Breast epithelium (tissue), 4 donors: ENCODE data around the gene TBXAS1. TPM values are rescaled to one million over a fixed set of nuclear protein-coding genes. Genes with fewer than 3 reads are reported as not detected.

ENCODE experiments used
- DNase-seq, 2 donors: peaks; one replicate each; pipeline ENCODE4 v3.0.0-alpha.2; 2019; ENCODE audit warnings: low spot score in 2 of 2
- H3K27ac ChIP-seq, 2 donors: fragments of 200-600 bp; sonication (generic) in 1 of 2; one replicate each; pipeline ENCODE4 v1.5.1; 2016 to 2019; ENCODE audit warnings: mild to moderate bottlenecking in 1 of 2
- H3K27me3 ChIP-seq, 2 donors: fragments of 200-600 bp; sonication (generic) in 1 of 2; one replicate each; pipeline versions ENCODE4 v1.5.1 to v1.6.0; 2017 to 2019; ENCODE audit warnings: control low read depth in 1 of 2, mild to moderate bottlenecking in 1 of 2
- H3K36me3 ChIP-seq: fragments of 200-600 bp; one replicate; pipeline ENCODE4 v1.5.1; 2019
- H3K4me1 ChIP-seq, 2 donors: fragments of 200-600 bp; sonication (generic); one replicate each; pipeline ENCODE4 v1.5.1; 2016 to 2019; ENCODE audit warnings: control low read depth in 1 of 2
- H3K4me3 ChIP-seq, 3 donors: fragments of 200-600 bp; sonication (generic); 1 replicate in 2 of 3; 2 replicates in 1 of 3; pipeline ENCODE4 v1.5.1; 2016 to 2019; ENCODE audit warnings: mild to moderate bottlenecking in 3 of 3, moderate library complexity in 2 of 3
- H3K9me3 ChIP-seq, 2 donors: fragments of 200-600 bp; sonication (generic) in 1 of 2; one replicate each; pipeline ENCODE4 v1.5.1; 2016 to 2019; ENCODE audit warnings: control low read depth in 1 of 2
- POLR2A ChIP-seq: fragments of 450-650 bp; IDR thresholded peaks from one replicate; pipeline ENCODE4 v1.6.1; 2016; ENCODE audit warnings: antibody characterized with exemption, mild to moderate bottlenecking, moderate library complexity
- POLR2AphosphoS5 ChIP-seq, 3 donors: sonication (generic); formaldehyde crosslinking; IDR thresholded peaks; one replicate each; pipeline ENCODE4 v1.6.1; 2017; ENCODE audit warnings: antibody characterized with exemption in 3 of 3
- intact Hi-C: fragments of 100-400 bp; cut with DNase I; formaldehyde crosslinking; loops from one replicate; pipeline ENCODE4 v1.15.1; 2023; ENCODE audit warnings: low total_unique reads
- total RNA-seq, 3 donors: library from RNA; depleted of rRNA; stranded (reverse); fragments of >200 nt; gene quantifications; one replicate each; pipeline ENCODE4 v1.1.0, GENCODE V29; 2016
- TF ChIP-seq, protein P1 (sequence below), 3 donors: fragments of 450-650 bp; IDR thresholded peaks; one replicate each; pipeline ENCODE4 v1.5.1; 2016 to 2017; ENCODE audit warnings: antibody characterized with exemption in 3 of 3, mild to moderate bottlenecking in 3 of 3, moderate library complexity in 3 of 3

Gene TBXAS1
- total RNA-seq, 3 donors from 2014 or later: 17.7 to 59.8 (median 17.9) TPM

- H3K36me3 ChIP-seq: no peaks in the 10 kb centered on the region
- no peak overlapping the region for H3K4me3 ChIP-seq
- DNase-seq: no peak
- H3K9me3 ChIP-seq: no peaks in the 10 kb centered on the region
- intact Hi-C loops: no loop called here
- H3K27ac ChIP-seq: no peak overlapping the region
- H3K4me1 ChIP-seq: no peaks in the 10 kb centered on the region
- TF ChIP-seq POLR2A: no peak
- no peak for TF ChIP-seq POLR2AphosphoS5 (IDR thresholded peaks at IDR 0.05)
- TF ChIP-seq, protein P1, sequence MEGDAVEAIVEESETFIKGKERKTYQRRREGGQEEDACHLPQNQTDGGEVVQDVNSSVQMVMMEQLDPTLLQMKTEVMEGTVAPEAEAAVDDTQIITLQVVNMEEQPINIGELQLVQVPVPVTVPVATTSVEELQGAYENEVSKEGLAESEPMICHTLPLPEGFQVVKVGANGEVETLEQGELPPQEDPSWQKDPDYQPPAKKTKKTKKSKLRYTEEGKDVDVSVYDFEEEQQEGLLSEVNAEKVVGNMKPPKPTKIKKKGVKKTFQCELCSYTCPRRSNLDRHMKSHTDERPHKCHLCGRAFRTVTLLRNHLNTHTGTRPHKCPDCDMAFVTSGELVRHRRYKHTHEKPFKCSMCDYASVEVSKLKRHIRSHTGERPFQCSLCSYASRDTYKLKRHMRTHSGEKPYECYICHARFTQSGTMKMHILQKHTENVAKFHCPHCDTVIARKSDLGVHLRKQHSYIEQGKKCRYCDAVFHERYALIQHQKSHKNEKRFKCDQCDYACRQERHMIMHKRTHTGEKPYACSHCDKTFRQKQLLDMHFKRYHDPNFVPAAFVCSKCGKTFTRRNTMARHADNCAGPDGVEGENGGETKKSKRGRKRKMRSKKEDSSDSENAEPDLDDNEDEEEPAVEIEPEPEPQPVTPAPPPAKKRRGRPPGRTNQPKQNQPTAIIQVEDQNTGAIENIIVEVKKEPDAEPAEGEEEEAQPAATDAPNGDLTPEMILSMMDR (IDR thresholded peaks at IDR 0.05): no peak
- no peaks in the 10 kb centered on the region for H3K27me3 ChIP-seq
These were observed 219.9 kb downstream of the TBXAS1 start for GRCh38 chr7:140048989-140049338.

DNA sequence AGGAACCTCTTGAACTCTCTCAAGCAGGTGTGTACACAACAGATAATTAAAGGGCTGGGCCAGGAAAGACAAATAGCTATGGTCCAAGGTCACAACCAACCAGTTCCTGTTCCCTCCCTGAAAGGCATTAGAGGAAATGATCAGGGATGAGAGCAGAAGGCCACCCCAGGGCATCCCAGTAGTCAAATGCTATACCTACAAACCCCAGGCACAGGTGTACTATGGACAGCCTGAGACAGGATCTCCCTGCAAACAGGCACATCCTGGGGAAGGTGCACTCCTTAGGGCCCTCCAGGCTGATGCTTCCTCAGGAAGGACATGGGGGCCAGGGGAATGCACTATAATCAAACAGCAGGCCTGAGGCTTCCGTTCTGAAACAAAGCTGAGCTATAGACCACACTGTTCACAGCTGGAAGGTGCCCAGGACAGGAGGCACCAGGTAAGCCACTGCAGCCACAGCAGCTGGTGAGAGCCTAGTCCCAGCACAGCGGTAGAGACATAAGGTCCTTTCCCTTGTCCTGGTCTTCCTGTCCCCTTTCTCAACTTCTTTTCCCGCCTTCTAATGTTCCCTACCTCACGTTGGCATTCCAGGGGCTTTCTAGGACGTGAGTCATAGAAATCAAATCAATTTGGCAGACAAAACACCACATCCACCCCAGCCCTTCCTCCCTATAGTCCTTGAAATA lies 220.4 kb downstream of the TBXAS1 start:
- Histone ChIP-seq H3K27me3 (no peaks in the 10 kb centered on the region), H3K9me3 (no peaks in the 10 kb centered on the region), H3K36me3 (no peaks in the 10 kb centered on the region), H3K4me3 (no peak overlapping the region), H3K4me1 (no peaks in the 10 kb centered on the region), H3K27ac (no peak overlapping the region)
- TF ChIP-seq, protein P1 (IDR thresholded peaks at IDR 0.05): no peak
- no peak for TF ChIP-seq POLR2AphosphoS5 (IDR thresholded peaks at IDR 0.05)
- TF ChIP-seq POLR2A: no peak
- intact Hi-C loops: no loop called here
- no peak for DNase-seq

DNA sequence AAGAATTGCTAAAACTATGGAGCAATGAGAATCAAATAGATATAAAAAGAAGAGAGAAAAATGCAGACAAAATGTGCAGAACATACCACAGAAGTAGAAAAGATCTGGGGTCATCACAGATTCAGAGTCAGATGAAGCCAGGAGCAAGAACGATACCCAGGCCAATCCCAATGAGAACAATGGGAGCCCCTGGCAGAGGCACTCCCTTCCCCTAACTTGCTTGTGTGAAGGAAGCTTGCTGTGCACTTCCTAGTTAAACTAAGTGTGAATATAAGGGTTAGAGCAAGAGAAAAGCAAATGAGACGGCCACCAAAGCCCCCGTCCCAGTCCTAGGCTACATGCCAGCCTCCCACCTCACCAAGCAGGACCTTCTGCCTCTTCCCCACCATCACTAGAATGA lies 221.0 kb downstream of the TBXAS1 start:
- no peak overlapping the region for H3K27ac ChIP-seq
- no peaks in the 10 kb centered on the region for H3K36me3 ChIP-seq
- no peaks in the 10 kb centered on the region for H3K27me3 ChIP-seq
- no peak for DNase-seq
- TF ChIP-seq POLR2A (no peak), POLR2AphosphoS5 (IDR thresholded peaks at IDR 0.05) (no peak)
- TF ChIP-seq, protein P1 (IDR thresholded peaks at IDR 0.05): no peak
- H3K9me3 ChIP-seq: no peaks in the 10 kb centered on the region
- intact Hi-C loops: no loop called here
- H3K4me1 ChIP-seq: no peaks in the 10 kb centered on the region
- H3K4me3 ChIP-seq: no peak overlapping the region

GRCh38 chr7:140051820-140052219 lies 222.8 kb downstream of the TBXAS1 start:
- TF ChIP-seq, protein P1 (IDR thresholded peaks at IDR 0.05): no peak
- no peak for TF ChIP-seq POLR2AphosphoS5 (IDR thresholded peaks at IDR 0.05)
- TF ChIP-seq POLR2A: no peak
- Histone ChIP-seq H3K4me1 (no peaks in the 10 kb centered on the region), H3K36me3 (no peaks in the 10 kb centered on the region), H3K4me3 (no peak overlapping the region), H3K9me3 (no peaks in the 10 kb centered on the region), H3K27ac (no peak overlapping the region), H3K27me3 (no peaks in the 10 kb centered on the region)
- DNase-seq: no peak
- intact Hi-C loops: no loop called here

- Histone ChIP-seq H3K27ac (no peak overlapping the region), H3K36me3 (no peaks in the 10 kb centered on the region), H3K4me3 (no peak overlapping the region), H3K9me3 (no peaks in the 10 kb centered on the region), H3K4me1 (no peaks in the 10 kb centered on the region), H3K27me3 (no peaks in the 10 kb centered on the region)
- no peak for TF ChIP-seq POLR2AphosphoS5 (IDR thresholded peaks at IDR 0.05)
- TF ChIP-seq POLR2A: no peak
- TF ChIP-seq, protein P1 (IDR thresholded peaks at IDR 0.05): no peak
- intact Hi-C loops: no loop called here
- DNase-seq: no peak
These were observed 224.9 kb downstream of the TBXAS1 start for GRCh38 chr7:140053812-140054539.
